ENCODE data around the gene UBE2QL1. TPM values are rescaled to one million over a fixed set of nuclear protein-coding genes. Genes with fewer than 3 reads are reported as not detected.

UBE2QL1 gene
- polyA plus RNA-seq, 2 of the 4 experiments (the other 2 are of a cell fraction): 0.04 TPM

DNA sequence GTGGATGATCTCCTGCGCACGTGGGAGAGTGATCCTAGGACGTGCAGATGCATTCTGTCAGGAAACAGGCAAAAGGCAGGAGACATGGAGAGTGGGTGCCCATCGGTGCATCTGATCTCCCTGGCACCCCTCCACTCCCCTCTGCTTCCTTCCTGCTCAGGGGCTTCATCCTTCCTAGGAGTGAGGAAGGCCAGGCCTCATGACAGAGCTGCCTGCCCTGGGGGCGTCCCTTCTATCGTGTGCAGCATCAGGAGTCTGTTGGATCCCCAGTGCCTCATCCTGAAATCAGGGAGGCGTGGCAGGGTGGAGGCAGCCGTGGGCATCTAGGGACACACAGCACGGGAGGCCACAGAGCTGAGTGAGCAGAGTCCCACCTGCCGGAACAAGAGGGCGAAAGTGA lies 30.1 kb downstream of the UBE2QL1 start (continued):
- TF ChIP-seq BHLHE40 (IDR thresholded peaks at IDR 0.05; ENCODE audit: low read depth, low read length) (no peak), RNF2 (IDR thresholded peaks at IDR 0.05; ENCODE audit: borderline replicate concordance, low read depth) (no peak), POLR2A (IDR thresholded peaks at IDR 0.05; ENCODE audit: low read length) (no peak), EP300 (IDR thresholded peaks at IDR 0.05) (no peak), GATA3 (IDR thresholded peaks at IDR 0.05; ENCODE audit: borderline replicate concordance) (no peak), CBX8 (IDR thresholded peaks at IDR 0.05) (no peak), HES2 (IDR thresholded peaks at IDR 0.05) (no peak)
- TF ChIP-seq, protein P1, sequence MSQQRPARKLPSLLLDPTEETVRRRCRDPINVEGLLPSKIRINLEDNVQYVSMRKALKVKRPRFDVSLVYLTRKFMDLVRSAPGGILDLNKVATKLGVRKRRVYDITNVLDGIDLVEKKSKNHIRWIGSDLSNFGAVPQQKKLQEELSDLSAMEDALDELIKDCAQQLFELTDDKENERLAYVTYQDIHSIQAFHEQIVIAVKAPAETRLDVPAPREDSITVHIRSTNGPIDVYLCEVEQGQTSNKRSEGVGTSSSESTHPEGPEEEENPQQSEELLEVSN (IDR thresholded peaks at IDR 0.05; ENCODE audit: borderline replicate concordance, low read depth): no peak

DNA sequence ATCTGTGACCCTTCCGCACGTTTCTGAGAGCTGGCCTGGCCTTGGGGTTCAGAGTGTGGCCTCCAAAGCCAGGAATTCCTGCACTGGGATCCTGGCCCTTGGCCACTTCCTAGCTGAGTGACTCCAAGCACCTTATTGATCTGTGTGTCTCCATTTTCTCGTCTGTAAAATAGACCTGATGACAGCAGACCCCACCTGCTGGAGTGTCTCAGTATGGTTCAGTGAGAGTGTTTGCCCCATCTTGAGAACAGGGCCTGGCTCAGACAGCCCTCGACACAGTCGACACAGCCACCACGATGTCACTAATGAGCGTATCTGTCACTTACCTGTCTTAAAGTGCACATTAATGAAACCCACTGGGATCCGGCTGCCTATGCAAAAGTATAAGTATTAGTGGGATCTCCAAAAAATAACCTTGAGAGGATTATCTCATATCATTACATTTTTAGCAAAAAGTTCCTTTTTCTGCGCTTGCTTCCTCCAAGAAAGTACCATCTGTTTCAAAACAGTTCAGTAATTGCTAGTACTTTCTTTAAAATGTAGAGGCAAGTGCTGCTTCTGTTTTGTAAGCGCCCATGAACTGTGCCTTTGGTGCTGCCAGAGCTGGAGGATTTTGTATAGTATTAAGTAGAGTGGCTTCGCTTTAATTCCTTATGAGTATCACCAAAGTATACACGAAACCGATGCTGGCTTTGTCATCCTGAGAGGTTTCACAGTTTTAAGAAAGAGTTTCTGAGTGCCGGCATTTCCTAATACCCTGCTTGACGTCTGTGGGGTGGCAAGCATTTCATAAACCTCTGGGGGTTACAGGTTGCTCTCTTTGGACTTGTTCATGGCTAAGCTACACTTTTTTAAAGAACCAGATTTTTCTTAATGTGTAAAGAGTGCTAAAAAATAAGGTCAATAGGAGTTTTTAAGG lies 31.7 kb downstream of the UBE2QL1 start:
- ATAC-seq (peak; percentile 51 to 70; a peak in 2 of 6 replicates), DNase-seq (ENCODE audit: low read depth in 1 of 2, low spot score in 1 of 2) (no peak)

DNA sequence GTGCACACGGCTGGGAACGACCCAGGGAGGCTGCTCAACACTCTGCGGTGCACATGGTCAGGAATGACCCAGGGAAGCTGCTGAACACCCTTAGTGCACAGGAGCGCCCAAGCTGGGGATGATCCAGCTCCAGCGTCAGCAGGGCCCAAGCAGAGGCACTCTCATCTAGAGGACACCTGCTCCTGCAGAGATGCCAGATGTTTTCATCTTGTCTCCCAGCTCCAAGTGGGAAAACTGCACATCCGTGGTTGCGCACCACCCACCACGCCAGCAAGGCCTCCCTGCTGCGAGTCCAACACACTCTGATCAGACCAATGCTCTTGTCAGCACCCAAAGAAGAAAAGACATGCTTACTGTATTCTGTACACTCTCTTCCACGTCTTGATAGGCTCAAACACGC lies 34.1 kb downstream of the UBE2QL1 start:
- no peaks in the 10 kb centered on the region for H3K9me3 ChIP-seq
- H3K27ac ChIP-seq: no peak overlapping the region
- DNase-seq (ENCODE audit: low read depth in 1 of 2, low spot score in 1 of 2): no peak
- H3K4me1 ChIP-seq: no peaks in the 10 kb centered on the region
- ATAC-seq: no peak
- POLR2A ChIA-PET: no interaction called here
- no peak overlapping the region for H3K4me2 ChIP-seq
- CTCF ChIA-PET: no interaction called here
- no peak for FAIRE-seq
- no peak overlapping the region for H3K4me3 ChIP-seq
- 41% methylated on average over 11 of the region's 11 CpGs for WGBS (ENCODE audit: missing lambda C conversion rate)
- TF ChIP-seq HOXB5 (CRISPR knock-in tag; IDR thresholded peaks at IDR 0.05) (no peak), POLR2A (IDR thresholded peaks at IDR 0.05; ENCODE audit: low read length) (no peak), RNF2 (IDR thresholded peaks at IDR 0.05; ENCODE audit: borderline replicate concordance, low read depth) (no peak), CTCF (IDR thresholded peaks at IDR 0.05) (no peak), CEBPB (IDR thresholded peaks at IDR 0.05) (no peak), CHD4 (IDR thresholded peaks at IDR 0.05; ENCODE audit: borderline replicate concordance) (no peak), HOXA7 (CRISPR knock-in tag; IDR thresholded peaks at IDR 0.05) (no peak), NFE2L2 (conservative IDR thresholded peaks at IDR 0.05; ENCODE audit: low read length) (no peak), KDM5A (IDR thresholded peaks at IDR 0.05) (no peak), MAFK (IDR thresholded peaks at IDR 0.05; ENCODE audit: partially characterized antibody) (no peak), GATA3 (IDR thresholded peaks at IDR 0.05; ENCODE audit: borderline replicate concordance) (no peak), REST (IDR thresholded peaks at IDR 0.05) (no peak), HOXB13 (CRISPR knock-in tag; IDR thresholded peaks at IDR 0.05; ENCODE audit: low read depth) (no peak), MYC (IDR thresholded peaks at IDR 0.05; ENCODE audit: borderline replicate concordance, low read length) (no peak)
- TF ChIP-seq, protein P2, sequence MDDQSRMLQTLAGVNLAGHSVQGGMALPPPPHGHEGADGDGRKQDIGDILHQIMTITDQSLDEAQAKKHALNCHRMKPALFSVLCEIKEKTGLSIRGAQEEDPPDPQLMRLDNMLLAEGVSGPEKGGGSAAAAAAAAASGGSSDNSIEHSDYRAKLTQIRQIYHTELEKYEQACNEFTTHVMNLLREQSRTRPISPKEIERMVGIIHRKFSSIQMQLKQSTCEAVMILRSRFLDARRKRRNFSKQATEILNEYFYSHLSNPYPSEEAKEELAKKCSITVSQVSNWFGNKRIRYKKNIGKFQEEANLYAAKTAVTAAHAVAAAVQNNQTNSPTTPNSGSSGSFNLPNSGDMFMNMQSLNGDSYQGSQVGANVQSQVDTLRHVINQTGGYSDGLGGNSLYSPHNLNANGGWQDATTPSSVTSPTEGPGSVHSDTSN (IDR thresholded peaks at IDR 0.05): no peak

More for the DNA sequence above, 31.7 kb downstream of the UBE2QL1 start:
- ChIA-PET POLR2A (no interaction called here), CTCF (no interaction called here)
- FAIRE-seq: no peak
- Histone ChIP-seq H3K4me2 (no peak overlapping the region), H3K27ac (no peak overlapping the region), H3K4me1 (no peaks in the 10 kb centered on the region), H3K4me3 (no peak overlapping the region), H3K9me3 (no peaks in the 10 kb centered on the region)
- WGBS (ENCODE audit: missing lambda C conversion rate): 53% methylated on average over 15 of the region's 15 CpGs
- TF ChIP-seq JUNB (IDR thresholded peaks at IDR 0.05) (no peak), ESRRA (IDR thresholded peaks at IDR 0.05; ENCODE audit: borderline replicate concordance, low read length) (no peak), CEBPB (IDR thresholded peaks at IDR 0.05) (no peak), MAFK (IDR thresholded peaks at IDR 0.05; ENCODE audit: partially characterized antibody) (no peak), RARB (CRISPR knock-in tag; IDR thresholded peaks at IDR 0.05) (no peak), EHMT2 (IDR thresholded peaks at IDR 0.05; ENCODE audit: low read depth) (no peak), HEYL (CRISPR knock-in tag; IDR thresholded peaks at IDR 0.05) (no peak), EHF (CRISPR knock-in tag; IDR thresholded peaks at IDR 0.05) (no peak), ZFP36 (IDR thresholded peaks at IDR 0.05; ENCODE audit: borderline replicate concordance, partially characterized antibody) (no peak), GATA3 (IDR thresholded peaks at IDR 0.05; ENCODE audit: borderline replicate concordance) (no peak), BHLHE40 (IDR thresholded peaks at IDR 0.05; ENCODE audit: low read depth, low read length) (no peak)
- TF ChIP-seq, protein P3, sequence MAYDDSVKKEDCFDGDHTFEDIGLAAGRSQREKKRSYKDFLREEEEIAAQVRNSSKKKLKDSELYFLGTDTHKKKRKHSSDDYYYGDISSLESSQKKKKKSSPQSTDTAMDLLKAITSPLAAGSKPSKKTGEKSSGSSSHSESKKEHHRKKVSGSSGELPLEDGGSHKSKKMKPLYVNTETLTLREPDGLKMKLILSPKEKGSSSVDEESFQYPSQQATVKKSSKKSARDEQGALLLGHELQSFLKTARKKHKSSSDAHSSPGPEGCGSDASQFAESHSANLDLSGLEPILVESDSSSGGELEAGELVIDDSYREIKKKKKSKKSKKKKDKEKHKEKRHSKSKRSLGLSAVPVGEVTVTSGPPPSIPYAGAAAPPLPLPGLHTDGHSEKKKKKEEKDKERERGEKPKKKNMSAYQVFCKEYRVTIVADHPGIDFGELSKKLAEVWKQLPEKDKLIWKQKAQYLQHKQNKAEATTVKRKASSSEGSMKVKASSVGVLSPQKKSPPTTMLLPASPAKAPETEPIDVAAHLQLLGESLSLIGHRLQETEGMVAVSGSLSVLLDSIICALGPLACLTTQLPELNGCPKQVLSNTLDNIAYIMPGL (CRISPR knock-in tag; IDR thresholded peaks at IDR 0.05; ENCODE audit: borderline replicate concordance): no peak
